Chondrocyte (in vitro differentiated cells): Measurements from ENCODE around the gene ALDH3A2. TPM values are rescaled to one million over a fixed set of nuclear protein-coding genes. Genes with fewer than 3 reads are reported as not detected.

Experiments
- DNase-seq: peaks from one replicate; pipeline ENCODE4 v3.0.0; 2021; ENCODE audit warnings: mixed read lengths, low spot score
- H3K27ac Mint-ChIP-seq: one replicate; pipeline ENCODE4 v1.8.0; 2021; ENCODE audit warnings: mild to moderate bottlenecking, moderate library complexity, mixed read lengths; ENCODE audit not compliant: unreplicated experiment
- H3K27me3 Mint-ChIP-seq: 2 replicates; pipeline ENCODE4 v1.8.0; 2021; ENCODE audit warnings: low read depth, mixed read lengths
- H3K36me3 Mint-ChIP-seq: 2 replicates; pipeline ENCODE4 v1.8.0; 2021; ENCODE audit warnings: low read depth, mixed read lengths
- H3K4me1 Mint-ChIP-seq: 2 replicates; pipeline ENCODE4 v1.8.0; 2021; ENCODE audit warnings: low read depth, mild to moderate bottlenecking, mixed read lengths
- H3K4me3 Mint-ChIP-seq: one replicate; pipeline ENCODE4 v1.8.0; 2021; ENCODE audit warnings: mild to moderate bottlenecking, moderate library complexity, mixed read lengths; ENCODE audit not compliant: unreplicated experiment
- H3K9me3 Mint-ChIP-seq: 2 replicates; pipeline ENCODE4 v1.8.0; 2021; ENCODE audit warnings: low read depth, mixed read lengths
- CTCF ChIP-seq: fragments of 200-600 bp; sonication (generic); IDR thresholded peaks from 2 replicates; pipeline ENCODE4 v1.5.0; 2021; ENCODE audit warnings: antibody characterized with exemption, mild to moderate bottlenecking, moderate library complexity
- total RNA-seq: library from RNA; stranded (reverse); gene quantifications from 3 replicates; pipeline ENCODE4 v1.2.1, GENCODE V29; 2021

The ALDH3A2 gene
- total RNA-seq, 1 donor from 2014 or later, result 26.5 TPM

GRCh38 chr17:19718041-19718612 is 69.6 kb downstream of the ALDH3A2 start:
- Mint-ChIP-seq H3K27ac (no peak overlapping the region), H3K27me3 (peaks cover 7% of the 10 kb centered on the region), H3K4me3 (no peak overlapping the region), H3K4me1 (no peaks in the 10 kb centered on the region), H3K36me3 (no peaks in the 10 kb centered on the region), H3K9me3 (no peaks in the 10 kb centered on the region)
- no peak for TF ChIP-seq CTCF
- no peak for DNase-seq

DNA sequence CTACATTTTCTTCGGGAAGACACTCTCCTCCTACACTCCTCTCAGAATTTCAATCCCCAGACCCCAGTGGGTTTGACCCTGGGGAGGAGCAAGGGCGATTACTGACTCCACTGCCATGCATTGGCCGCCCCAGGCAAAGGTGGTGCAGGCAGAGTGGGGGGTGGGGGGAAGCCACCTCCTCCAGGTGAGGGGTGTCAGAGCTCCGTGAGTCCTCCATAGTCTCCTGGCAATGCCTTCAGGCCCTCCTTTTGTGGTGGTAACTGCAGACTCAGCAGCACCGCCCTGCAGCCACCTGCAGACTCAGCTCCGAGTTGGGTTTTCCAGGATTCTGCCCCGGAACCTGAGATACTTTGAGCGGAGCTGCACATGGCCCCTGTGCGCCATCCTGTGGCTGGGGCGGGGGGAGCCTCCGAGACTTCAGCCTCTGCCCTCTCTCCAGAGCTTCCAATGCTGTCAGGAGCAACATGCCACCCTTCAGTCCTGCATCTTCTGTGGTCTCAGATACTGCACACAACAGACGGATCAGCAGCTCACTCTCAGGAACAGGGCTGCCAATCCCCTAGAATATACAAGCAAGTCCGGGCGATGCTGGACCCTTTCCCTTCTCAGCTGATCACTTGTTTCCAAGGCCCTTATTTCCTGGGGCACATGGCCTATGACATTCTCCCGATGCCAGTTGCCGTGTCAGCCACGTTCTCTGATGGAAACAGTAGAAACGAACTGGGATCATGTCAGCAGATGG is 70.2 kb downstream of the ALDH3A2 start:
- no peak for DNase-seq
- peak; percentile 35 for TF ChIP-seq CTCF
- Mint-ChIP-seq H3K9me3 (no peaks in the 10 kb centered on the region), H3K4me3 (no peak overlapping the region), H3K27ac (no peak overlapping the region), H3K4me1 (peaks cover under 1% of the 10 kb centered on the region), H3K36me3 (no peaks in the 10 kb centered on the region), H3K27me3 (peaks cover 7% of the 10 kb centered on the region)

DNA sequence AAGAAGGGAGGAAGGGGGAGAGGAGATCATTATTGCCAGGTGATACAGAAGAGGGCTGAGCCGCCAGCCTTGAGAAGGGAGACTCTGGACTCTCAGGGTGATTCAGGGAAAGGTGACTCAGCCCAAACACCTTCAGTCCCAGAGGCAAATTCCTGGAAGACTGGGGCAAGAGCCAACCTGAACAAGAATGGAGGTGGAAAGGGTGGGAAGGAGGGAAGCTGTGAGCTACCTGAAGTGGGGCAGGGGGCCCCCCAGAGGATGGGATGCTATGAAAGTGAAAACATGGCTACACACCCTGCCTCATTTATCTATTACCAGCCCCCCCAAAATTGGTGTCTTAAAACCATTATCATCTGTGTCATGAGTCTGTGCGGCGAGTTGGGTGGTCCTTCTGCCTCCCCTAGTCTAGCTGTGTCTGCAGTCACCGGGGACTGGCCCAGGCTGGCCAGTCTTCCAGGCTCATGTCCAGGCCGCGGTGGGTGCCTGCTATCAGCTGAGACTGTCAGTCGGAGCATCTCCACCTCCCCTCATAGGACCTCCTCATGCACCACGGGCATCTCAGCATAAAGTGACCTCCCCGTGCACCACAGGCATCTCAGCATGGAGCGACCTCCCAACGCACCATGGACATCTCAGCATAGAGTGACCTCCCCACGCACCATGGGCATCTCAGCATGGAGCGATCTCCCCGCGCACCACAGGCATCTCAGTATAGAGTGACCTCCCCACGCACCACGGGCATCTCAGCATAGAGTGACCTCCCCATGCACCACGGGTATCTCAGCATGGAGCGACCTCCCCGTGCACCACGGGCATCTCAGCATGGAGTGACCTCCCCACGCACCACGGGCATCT is 71.0 kb downstream of the ALDH3A2 start:
- Mint-ChIP-seq H3K4me3 (no peak overlapping the region), H3K4me1 (peaks cover 4% of the 10 kb centered on the region), H3K27me3 (peaks cover 7% of the 10 kb centered on the region), H3K27ac (no peak overlapping the region), H3K36me3 (no peaks in the 10 kb centered on the region), H3K9me3 (no peaks in the 10 kb centered on the region)
- TF ChIP-seq CTCF, result no peak
- no peak for DNase-seq

DNA sequence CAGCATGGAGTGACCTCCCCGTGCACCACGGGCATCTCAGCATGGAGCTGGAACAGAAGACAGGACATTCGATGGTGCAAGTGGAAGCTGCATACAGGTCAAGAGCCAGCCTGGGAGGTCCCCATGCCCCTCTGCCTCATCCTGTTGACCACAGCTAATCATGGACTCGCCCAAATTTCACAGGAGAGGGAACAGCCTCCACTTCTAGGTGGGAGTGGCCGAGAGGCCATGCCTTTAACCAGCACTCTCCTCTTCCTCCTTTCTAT is 71.6 kb downstream of the ALDH3A2 start:
- no peaks in the 10 kb centered on the region for H3K9me3 Mint-ChIP-seq
- no peak for TF ChIP-seq CTCF
- H3K4me1 Mint-ChIP-seq, result peaks cover 5% of the 10 kb centered on the region
- H3K4me3 Mint-ChIP-seq, result no peak overlapping the region
- peaks cover 7% of the 10 kb centered on the region for H3K27me3 Mint-ChIP-seq
- no peaks in the 10 kb centered on the region for H3K36me3 Mint-ChIP-seq
- DNase-seq, result no peak
- H3K27ac Mint-ChIP-seq, result no peak overlapping the region

DNA sequence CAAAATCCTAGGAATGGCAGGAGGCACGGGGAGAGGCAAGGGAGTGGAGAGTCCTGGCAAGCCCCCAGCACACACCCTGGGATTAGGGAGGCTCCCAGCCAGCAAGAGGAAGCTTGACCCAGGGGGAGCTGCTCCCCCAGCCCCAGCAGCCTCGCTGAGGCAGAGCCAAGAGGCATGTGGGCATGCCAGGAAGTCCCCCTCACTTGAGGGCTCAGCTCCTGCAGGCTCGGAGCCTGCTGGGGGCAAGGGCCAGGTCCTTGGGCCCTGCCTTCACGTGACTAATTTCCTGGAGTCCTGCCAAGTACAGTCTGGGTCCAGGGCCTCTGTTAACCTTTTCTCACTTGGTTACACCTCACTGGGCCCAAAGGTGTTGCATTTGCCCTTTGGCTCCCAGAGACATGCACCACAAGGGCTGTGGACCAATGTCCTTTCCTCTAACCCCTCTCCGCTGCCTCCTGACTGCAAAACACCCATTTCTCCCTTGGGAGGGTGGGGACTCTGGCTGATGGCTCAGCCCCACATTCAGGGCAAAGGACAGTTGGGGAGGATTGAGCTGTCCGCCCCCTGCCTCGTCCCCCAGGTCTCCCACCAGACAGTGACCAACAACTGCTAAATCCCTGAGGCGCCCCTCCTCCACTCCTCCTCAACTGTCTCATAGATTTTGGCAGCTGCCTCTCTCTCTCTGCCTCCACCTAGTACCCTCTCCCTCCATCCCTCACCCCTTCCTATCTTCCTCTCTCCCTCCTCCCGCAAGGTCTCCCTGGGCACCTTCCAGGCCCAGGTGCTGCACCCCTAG is 72.3 kb downstream of the ALDH3A2 start:
- H3K9me3 Mint-ChIP-seq, result no peaks in the 10 kb centered on the region
- no peak for TF ChIP-seq CTCF
- peaks cover 8% of the 10 kb centered on the region for H3K4me1 Mint-ChIP-seq
- H3K36me3 Mint-ChIP-seq, result no peaks in the 10 kb centered on the region
- H3K27me3 Mint-ChIP-seq, result peaks cover 7% of the 10 kb centered on the region
- no peak overlapping the region for H3K27ac Mint-ChIP-seq
- DNase-seq, result peak; percentile 55
- H3K4me3 Mint-ChIP-seq, result no peak overlapping the region
